Stimulated activated naive CD4-positive, alpha-beta T cell treated with Interleukin-2 at 50 U/mL for 16 hours (primary cell): ENCODE results near the gene FAM43A.
A peak's percentile ranks its signal among the peaks of the same experiment; 100 is the strongest.

ENCODE experiments used
- DNase-seq: peaks from one replicate; lab custom pipeline; 2025; lab: John Stamatoyannopoulos, UW

The FAM43A gene

GRCh38 chr3:194676471-194676870, 9.2 kb upstream of the FAM43A start:
- no peak for DNase-seq

DNA sequence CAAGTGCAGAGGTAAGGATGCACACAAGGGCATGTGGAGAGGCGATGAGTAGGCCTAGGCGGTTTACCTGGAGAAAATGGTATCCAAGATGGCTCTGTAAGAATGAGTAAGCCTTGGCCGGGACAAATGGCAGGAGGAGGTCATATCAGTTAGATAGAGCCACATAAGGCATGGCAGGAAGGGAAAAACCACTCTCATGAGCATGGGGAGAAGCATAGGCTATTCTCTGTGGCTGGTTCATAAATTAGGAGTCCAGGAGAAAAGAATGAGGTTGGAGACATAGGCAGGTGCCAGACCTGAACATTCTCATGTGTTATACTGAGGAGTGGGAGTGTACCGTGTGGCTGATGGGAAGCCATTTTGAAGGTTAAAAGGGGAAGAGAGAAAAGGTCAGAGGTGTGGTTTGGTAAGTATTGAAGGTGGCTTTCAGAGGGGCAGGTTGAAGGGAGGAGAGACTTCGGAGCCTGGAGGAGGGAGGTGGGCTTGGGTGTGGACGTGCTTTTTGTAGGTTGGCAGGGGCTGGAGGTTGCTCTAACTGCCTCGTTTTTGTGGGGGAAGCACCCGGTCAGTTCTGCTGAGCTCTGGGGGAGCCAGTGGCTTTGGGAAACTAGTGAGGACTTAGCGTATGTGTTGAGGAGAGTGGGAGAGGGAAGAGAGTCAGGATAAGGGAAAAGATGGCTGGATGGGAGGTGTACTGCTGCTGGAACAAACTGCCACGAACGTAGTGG, 4.6 kb upstream of the FAM43A start:
- no peak for DNase-seq

DNA sequence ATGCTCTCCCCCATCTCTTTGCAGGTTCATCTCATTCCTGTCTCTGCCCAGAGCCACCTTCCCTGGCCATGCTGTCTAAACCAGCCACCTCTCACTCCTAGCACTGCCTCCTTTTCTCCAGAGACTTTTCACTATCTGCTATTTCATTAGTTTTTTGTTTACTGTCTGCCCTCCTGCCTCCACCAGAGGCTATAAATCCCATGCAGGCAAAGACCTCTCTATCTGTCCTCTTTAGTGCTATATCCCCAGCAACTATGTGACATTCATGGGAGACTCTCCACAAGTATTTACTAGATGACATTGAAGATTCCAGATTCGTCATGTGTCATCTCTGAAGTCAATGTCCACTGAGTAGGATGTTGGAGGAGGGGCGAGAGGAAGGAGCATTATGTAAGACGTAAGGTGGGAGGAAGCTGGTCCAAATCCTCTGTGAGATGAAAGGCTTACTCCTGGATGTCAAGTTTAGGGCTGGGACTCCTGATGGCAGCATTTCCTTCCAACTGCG, 3.4 kb upstream of the FAM43A start:
- DNase-seq, result no peak

GRCh38 chr3:194682694-194683310, 2.9 kb upstream of the FAM43A start:
- peak; percentile 57 for DNase-seq

GRCh38 chr3:194683380-194683779, 2.3 kb upstream of the FAM43A start:
- no peak for DNase-seq

GRCh38 chr3:194685065-194685717, 492 bp upstream of the FAM43A start:
- peak; percentile 79 for DNase-seq

- no peak for DNase-seq
These were observed 732 bp downstream of the FAM43A start for GRCh38 chr3:194686414-194686815.

DNA sequence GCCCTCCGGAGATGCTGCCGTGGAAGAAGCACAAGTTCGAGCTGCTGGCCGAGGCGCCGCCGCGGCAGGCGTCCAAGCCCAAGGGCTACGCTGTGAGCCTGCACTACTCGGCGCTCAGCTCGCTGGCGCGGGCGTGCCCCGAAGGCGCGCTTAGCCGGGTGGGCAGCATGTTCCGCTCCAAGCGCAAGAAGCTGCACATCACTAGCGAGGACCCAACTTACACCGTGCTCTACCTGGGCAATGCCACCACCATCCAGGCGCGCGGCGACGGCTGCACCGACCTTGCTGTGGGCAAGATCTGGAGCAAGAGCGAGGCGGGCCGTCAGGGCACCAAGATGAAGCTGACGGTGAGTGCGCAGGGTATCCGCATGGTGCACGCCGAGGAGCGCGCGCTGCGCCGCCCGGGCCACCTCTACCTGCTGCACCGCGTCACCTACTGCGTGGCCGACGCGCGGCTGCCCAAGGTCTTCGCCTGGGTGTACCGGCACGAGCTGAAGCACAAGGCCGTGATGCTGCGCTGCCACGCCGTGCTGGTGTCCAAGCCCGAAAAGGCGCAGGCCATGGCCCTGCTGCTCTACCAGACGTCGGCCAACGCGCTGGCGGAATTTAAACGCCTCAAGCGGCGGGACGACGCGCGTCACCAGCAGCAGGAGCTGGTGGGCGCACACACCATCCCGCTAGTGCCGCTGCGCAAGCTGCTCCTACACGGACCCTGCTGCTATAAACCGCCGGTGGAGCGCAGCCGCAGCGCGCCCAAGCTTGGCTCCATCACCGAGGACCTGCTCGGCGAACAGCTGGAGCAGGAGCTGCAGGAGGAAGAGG, 1.3 kb downstream of the FAM43A start:
- peak; percentile 45 for DNase-seq

- DNase-seq, result peak; percentile 69
These were observed 2.0 kb downstream of the FAM43A start for GRCh38 chr3:194687638-194688199.

DNA sequence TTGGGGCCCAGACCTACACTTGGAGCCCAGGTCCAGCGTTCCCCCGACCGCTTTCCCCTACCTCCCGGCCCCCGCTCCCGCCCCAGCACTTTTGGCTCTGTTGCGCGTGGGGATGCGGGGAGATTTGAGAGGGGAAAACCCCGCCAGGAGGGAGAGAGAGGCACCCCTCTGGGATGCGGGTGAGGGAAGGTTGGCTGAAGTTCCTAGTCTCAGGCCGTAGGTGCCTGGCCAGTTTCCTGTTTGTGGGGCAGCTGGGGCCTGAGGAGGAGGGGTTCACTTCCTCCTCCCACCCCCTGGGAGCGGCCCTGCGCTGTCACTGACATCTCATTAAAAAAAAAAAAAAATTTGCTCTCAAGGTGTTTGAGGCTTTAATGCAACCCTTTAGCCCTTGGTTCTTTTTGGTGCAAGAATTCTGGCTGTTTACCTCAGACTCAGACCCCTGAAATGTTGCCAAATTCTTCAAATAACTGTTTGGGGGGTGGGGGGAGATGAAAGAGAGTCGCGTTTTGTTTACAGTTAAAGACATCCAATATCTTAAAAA, 2.6 kb downstream of the FAM43A start:
- peak; percentile 12 for DNase-seq

- no peak for DNase-seq
These were observed 3.3 kb downstream of the FAM43A start for GRCh38 chr3:194688946-194689345.

DNA sequence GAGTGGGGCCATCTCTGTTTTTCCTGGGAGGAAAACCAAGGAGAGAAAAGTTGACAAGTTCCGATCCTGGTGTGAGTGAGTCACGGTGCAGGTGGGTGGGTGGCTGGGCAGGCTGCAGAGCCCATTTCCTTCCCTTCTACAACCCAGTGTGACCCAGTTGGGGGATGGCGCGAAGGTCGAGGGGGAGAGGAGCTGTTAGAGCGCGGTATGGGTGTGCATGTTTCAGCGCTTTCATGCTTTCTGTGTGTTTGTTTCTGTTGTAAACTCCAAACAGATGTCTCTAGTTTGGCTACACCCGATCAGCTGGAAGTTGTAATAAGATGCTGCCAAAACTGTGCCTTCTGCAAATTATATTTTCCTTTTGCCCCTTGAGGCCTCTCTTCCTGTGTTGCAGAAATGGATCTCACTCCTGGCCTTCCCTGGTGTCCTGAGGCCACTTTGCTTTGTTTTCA, 3.8 kb downstream of the FAM43A start:
- DNase-seq, result no peak

DNA sequence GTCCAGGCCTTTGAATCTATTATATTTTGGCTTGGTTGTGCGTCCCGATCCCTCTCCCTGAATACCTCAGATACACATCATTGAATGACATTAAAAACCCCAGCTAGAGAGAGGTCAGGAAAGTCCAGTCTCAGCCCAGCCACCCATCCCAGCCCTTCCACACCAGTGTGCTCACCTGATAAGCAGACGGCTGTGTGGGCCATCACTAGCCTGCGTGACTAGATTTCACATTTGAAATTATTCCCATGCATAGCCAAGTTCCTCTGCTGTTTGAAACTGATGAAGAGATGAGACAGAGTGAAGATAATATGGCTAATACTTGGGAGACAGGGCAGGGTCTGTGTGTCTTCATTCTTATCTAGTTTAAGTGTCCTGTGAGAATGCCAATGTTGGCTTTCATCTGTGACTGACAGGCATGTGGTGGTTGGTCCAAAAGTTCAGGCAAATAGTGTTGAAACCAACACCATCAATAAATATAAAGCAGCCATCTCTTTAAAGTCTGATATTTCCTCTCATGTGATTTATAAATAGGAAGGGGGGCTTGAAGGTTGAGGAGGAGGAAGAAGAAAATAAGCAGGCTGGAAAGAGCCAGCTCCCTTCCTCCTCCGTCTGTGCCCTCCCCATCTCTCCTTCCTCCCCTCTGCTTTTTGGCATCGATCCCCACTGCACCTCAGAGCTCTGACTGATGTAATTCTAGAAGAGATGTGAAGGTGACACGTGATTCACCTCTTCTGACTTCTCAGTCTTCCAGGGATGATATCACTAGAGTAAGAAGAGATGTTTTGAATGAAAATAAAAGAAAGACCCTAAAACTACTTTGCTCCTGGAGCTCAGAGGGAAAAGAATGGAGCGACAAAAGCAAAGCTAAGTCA, 5.1 kb downstream of the FAM43A start:
- no peak for DNase-seq

- no peak for DNase-seq
These were observed 6.0 kb downstream of the FAM43A start for GRCh38 chr3:194691481-194692283.

DNA sequence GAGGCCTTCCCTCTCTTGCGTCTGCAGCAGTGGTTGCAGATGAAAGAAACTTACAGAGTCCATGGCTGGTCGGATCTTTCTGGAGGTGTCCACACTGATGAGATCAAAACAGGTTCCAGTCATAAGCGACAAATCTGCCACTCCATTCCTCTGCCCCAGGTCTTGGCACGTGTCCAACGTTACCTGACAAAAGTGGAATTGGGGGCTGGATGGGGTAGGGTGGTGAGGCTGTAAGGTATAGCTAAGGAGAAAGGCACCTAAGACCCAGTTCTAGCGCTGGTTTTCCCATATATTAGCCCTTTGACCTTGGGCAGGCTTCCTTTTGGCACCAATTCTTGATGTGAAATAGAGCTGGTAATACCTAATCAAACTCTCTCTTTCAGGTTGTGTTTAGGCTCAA, 11.0 kb downstream of the FAM43A start:
- DNase-seq, result no peak

DNA sequence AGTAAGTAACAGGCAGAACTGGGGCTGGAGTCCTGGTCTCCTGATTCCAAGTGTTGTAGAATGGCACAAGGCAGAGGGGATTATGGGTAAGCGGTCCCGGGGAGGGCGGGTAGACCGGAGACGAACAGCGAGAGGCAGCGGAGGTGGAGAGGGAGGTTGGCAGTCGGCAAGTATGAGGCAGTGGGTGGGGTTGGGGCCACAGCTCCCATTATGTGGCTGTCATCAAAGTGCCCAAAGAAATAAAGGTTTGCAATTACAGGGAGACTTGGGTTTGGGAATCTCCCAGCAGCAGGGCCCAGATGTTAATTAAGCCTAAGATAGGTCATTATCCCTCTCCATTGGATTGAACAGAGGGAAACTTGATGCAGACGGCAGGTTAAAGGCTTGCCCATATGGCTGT, 16.9 kb downstream of the FAM43A start:
- no peak for DNase-seq

DNA sequence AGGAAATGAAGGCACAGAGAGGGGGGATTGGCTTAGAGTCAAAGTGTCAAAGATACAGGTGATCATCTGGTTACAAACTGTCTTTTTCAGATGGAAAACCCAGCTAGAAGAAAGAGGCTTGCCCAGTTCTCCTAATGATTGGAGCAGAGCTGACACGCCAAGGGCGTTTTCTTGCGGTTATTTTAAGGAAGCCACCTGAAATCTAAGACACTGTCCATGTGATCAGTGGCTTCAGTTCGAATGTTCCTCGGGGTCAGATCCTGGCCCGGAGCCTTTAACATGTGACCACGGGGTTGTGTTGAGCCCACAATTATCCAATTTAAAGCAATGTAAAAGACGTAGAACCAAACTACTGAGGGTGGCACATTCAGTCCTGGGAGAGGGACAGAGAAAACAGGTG, 19.5 kb downstream of the FAM43A start:
- no peak for DNase-seq

- no peak for DNase-seq
These were observed 20.1 kb downstream of the FAM43A start for GRCh38 chr3:194705761-194706160.

DNA sequence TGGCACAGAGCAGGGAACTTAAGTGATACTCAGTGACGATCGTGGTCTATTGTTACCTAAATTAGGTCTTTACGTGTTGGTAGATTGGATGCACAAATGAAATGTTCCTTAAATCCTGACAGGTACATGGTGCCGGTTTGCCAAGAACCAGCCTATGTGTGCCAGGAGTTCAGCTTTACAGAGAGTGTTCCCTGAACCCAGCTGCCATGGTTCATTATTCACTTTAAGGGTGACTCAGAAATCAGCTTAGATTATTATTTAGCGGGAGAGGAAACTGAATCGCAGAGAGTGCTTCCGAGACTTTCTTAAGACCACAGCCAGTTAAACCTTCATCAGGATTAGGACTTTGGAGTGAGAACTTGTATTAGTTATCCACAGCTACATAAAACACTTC, 21.5 kb downstream of the FAM43A start:
- no peak for DNase-seq

DNA sequence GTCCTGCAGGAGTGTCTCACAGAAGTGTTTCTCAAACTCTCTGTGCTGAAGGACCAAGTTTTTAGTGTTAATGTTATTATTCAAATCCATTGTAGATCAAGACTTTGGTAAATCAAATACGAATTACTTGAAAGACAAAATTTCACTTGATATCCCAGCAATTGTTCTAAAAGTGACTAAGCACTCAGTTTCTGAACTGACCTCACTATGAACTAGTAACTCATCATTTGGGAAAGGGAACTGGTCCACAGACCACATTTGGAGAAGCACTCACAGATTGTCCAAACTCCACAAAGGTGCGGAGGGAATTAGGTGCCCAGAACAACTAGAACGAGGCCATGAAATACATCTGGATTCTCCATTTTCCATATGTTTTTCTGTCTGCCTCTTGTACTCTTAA, 25.6 kb downstream of the FAM43A start:
- DNase-seq, result no peak
